ENCODE data around the gene BRD9.

GRCh38 chr5:864492-865167 lies 28.0 kb downstream of the BRD9 start:
- TF ChIP-seq CTCF (conservative IDR thresholded peaks at IDR 0.05 in 1 of 2, IDR thresholded peaks at IDR 0.05 in 1 of 2; ENCODE audit: low read depth in 1 of 2, low read length in 2 of 2) (no peak), EZH2 (IDR thresholded peaks at IDR 0.05; ENCODE audit: low read length, missing control alignments) (no peak)

Measured in fibroblast of lung (primary cell).